GM15510 (cell line): ENCODE data around the gene PPARG.

Source experiments
- POLR2A ChIP-seq: IDR thresholded peaks from 3 replicates; pipeline ENCODE4 v1.6.1; 2011; ENCODE audit warnings: borderline replicate concordance; ENCODE audit not compliant: insufficient read length; ENCODE audit errors: extremely low read depth

PPARG gene

GRCh38 chr3:12445523-12446240, 156.8 kb downstream of the PPARG start:
- TF ChIP-seq POLR2A = no peak

- no peak for TF ChIP-seq POLR2A
These were observed 157.4 kb downstream of the PPARG start for GRCh38 chr3:12446298-12446697.

- TF ChIP-seq POLR2A = no peak
These were observed 158.2 kb downstream of the PPARG start for GRCh38 chr3:12447075-12447474.

- no peak for TF ChIP-seq POLR2A
These were observed 161.2 kb downstream of the PPARG start for GRCh38 chr3:12449889-12450682.

GRCh38 chr3:12451481-12451880, 162.6 kb downstream of the PPARG start:
- no peak for TF ChIP-seq POLR2A

GRCh38 chr3:12451960-12452359, 163.1 kb downstream of the PPARG start:
- no peak for TF ChIP-seq POLR2A

GRCh38 chr3:12452361-12453330, 163.8 kb downstream of the PPARG start:
- TF ChIP-seq POLR2A = no peak

- no peak for TF ChIP-seq POLR2A
These were observed 165.4 kb downstream of the PPARG start for GRCh38 chr3:12454076-12454815.

GRCh38 chr3:12454816-12455121, 165.9 kb downstream of the PPARG start:
- TF ChIP-seq POLR2A = no peak

GRCh38 chr3:12455740-12456139, 166.9 kb downstream of the PPARG start:
- TF ChIP-seq POLR2A = no peak

- no peak for TF ChIP-seq POLR2A
These were observed 167.6 kb downstream of the PPARG start for GRCh38 chr3:12456441-12456840.

GRCh38 chr3:12458901-12459300, 170.0 kb downstream of the PPARG start:
- TF ChIP-seq POLR2A = no peak

GRCh38 chr3:12460127-12460526, 171.3 kb downstream of the PPARG start:
- TF ChIP-seq POLR2A = no peak

- TF ChIP-seq POLR2A = no peak
These were observed 172.3 kb downstream of the PPARG start for GRCh38 chr3:12461097-12461649.
